Astrocyte (in vitro differentiated cells and primary cell): ENCODE data around the gene THADA. TPM values are rescaled to one million over a fixed set of nuclear protein-coding genes. Genes with fewer than 3 reads are reported as not detected.
A peak's percentile ranks its signal among the peaks of the same experiment; 100 is the strongest.

Experiments
- DNase-seq: peaks from one replicate; pipeline ENCODE4 v3.0.0-alpha.2; 2010; ENCODE audit warnings: low read depth
- FAIRE-seq: peaks from 2 replicates; lab custom pipeline; 2011; peaks lifted over from hg19 to GRCh38; lab: Jason Lieb, UNC
- H2AFZ ChIP-seq: 2 replicates; pipeline ENCODE4 v1.6.0; 2012; ENCODE audit warnings: low read depth, low read length, inconsistent platforms
- H3K27ac ChIP-seq: 2 replicates; pipeline ENCODE4 v1.5.1; 2011; ENCODE audit warnings: low read depth, low read length, inconsistent platforms
- H3K27me3 ChIP-seq: 2 replicates; pipeline ENCODE4 v1.6.0; 2011; ENCODE audit warnings: low read length, inconsistent platforms; ENCODE audit not compliant: insufficient read depth
- H3K36me3 ChIP-seq: 2 replicates; pipeline ENCODE4 v1.5.1; 2011; ENCODE audit warnings: low read length, inconsistent platforms; ENCODE audit not compliant: insufficient read depth
- H3K4me1 ChIP-seq: 2 replicates; pipeline ENCODE4 v1.5.1; 2011; ENCODE audit warnings: low read length, inconsistent platforms; ENCODE audit not compliant: insufficient read depth
- H3K4me2 ChIP-seq: 2 replicates; pipeline ENCODE4 v1.6.0; 2012; ENCODE audit warnings: low read length, inconsistent platforms
- H3K4me3 ChIP-seq: 2 replicates; pipeline ENCODE4 v1.5.1; 2011; ENCODE audit warnings: low read depth, mild to moderate bottlenecking, low read length, inconsistent platforms; ENCODE audit not compliant: insufficient read depth
- H3K79me2 ChIP-seq: 2 replicates; pipeline ENCODE4 v1.6.0; 2012; ENCODE audit warnings: mild to moderate bottlenecking, low read length, inconsistent platforms; ENCODE audit not compliant: insufficient read depth
- H3K9ac ChIP-seq: 2 replicates; pipeline ENCODE4 v1.6.0; 2012; ENCODE audit warnings: mild to moderate bottlenecking, low read length, inconsistent platforms
- H3K9me3 ChIP-seq: 2 replicates; pipeline ENCODE4 v1.5.1; 2012; ENCODE audit warnings: low read depth, mild to moderate bottlenecking, low read length, inconsistent platforms; ENCODE audit not compliant: insufficient read depth
- H4K20me1 ChIP-seq: 2 replicates; pipeline ENCODE4 v1.6.0; 2012; ENCODE audit warnings: low read length, inconsistent platforms; ENCODE audit not compliant: insufficient read depth
- H3K27ac Mint-ChIP-seq: one replicate; pipeline ENCODE4 v1.8.0; 2021; ENCODE audit warnings: mild to moderate bottlenecking, mixed read lengths; ENCODE audit not compliant: unreplicated experiment
- H3K27me3 Mint-ChIP-seq: one replicate; pipeline ENCODE4 v1.8.0; 2021; ENCODE audit warnings: low read depth, mixed read lengths; ENCODE audit not compliant: unreplicated experiment
- H3K36me3 Mint-ChIP-seq: one replicate; pipeline ENCODE4 v1.8.0; 2021; ENCODE audit warnings: low read depth, mixed read lengths; ENCODE audit not compliant: unreplicated experiment
- H3K4me1 Mint-ChIP-seq: one replicate; pipeline ENCODE4 v1.8.0; 2021; ENCODE audit warnings: low read depth, mixed read lengths; ENCODE audit not compliant: unreplicated experiment
- H3K4me3 Mint-ChIP-seq: one replicate; pipeline ENCODE4 v1.8.0; 2021; ENCODE audit warnings: mild to moderate bottlenecking, moderate library complexity, mixed read lengths; ENCODE audit not compliant: unreplicated experiment
- H3K9me3 Mint-ChIP-seq: one replicate; pipeline ENCODE4 v1.8.0; 2021; ENCODE audit warnings: mild to moderate bottlenecking, mixed read lengths; ENCODE audit not compliant: unreplicated experiment
- EZH2 ChIP-seq: IDR thresholded peaks from 2 replicates; pipeline ENCODE4 v1.6.1; 2012; ENCODE audit warnings: mild to moderate bottlenecking, low read length, inconsistent platforms; ENCODE audit not compliant: insufficient read depth
- total RNA-seq: library from RNA; stranded (reverse); gene quantifications from 2 replicates; pipeline ENCODE4 v1.2.1, GENCODE V29; 2021
- TF ChIP-seq, protein P1 (sequence below): IDR thresholded peaks from 2 replicates; pipeline ENCODE4 v1.5.1; 2011; ENCODE audit warnings: low read depth, mild to moderate bottlenecking, inconsistent platforms, low read length, moderate library complexity; ENCODE audit not compliant: insufficient read depth

The THADA gene
- total RNA-seq, 1 donor from 2014 or later = 16.2 TPM

DNA sequence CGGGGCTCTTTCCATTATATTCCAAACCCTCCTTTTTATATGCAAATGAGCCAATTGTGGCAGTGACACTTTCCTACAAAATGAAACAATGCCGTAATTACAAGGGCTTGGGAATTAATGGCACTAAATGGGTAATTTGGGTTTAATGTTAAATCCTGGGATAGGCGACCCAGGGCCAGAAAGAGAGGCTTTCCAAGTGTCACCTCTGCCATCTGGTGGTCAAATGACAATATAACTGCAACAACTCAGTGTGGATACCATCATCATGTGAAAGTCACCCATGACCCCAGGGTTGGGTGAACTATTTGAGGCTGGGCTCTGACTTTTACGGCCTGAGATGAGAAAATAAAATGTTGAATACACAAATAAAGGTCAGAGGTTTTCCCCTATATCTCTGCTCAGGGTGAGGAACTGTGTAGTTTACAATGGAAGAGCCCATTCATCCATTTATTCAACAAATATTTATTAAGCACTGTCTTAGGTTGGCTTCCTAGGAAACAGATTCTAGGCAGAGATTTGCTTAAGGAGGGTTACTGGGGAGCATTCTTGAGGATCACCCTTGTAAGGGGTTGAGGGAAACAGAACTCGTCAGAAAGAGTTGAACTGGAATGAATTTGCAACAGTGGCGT lies 13.6 kb upstream of the THADA start:
- no peak for TF ChIP-seq EZH2
- TF ChIP-seq, protein P1, sequence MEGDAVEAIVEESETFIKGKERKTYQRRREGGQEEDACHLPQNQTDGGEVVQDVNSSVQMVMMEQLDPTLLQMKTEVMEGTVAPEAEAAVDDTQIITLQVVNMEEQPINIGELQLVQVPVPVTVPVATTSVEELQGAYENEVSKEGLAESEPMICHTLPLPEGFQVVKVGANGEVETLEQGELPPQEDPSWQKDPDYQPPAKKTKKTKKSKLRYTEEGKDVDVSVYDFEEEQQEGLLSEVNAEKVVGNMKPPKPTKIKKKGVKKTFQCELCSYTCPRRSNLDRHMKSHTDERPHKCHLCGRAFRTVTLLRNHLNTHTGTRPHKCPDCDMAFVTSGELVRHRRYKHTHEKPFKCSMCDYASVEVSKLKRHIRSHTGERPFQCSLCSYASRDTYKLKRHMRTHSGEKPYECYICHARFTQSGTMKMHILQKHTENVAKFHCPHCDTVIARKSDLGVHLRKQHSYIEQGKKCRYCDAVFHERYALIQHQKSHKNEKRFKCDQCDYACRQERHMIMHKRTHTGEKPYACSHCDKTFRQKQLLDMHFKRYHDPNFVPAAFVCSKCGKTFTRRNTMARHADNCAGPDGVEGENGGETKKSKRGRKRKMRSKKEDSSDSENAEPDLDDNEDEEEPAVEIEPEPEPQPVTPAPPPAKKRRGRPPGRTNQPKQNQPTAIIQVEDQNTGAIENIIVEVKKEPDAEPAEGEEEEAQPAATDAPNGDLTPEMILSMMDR = peak; percentile 70
- Mint-ChIP-seq H3K27ac (no peak overlapping the region), H3K27me3 (peaks cover 3% of the 10 kb centered on the region), H3K9me3 (no peaks in the 10 kb centered on the region), H3K4me3 (no peak overlapping the region), H3K4me1 (no peaks in the 10 kb centered on the region), H3K36me3 (no peaks in the 10 kb centered on the region)
- Histone ChIP-seq H3K9ac (no peak overlapping the region), H3K4me1 (no peaks in the 10 kb centered on the region), H3K4me2 (no peak overlapping the region), H3K27ac (no peak overlapping the region), H2AFZ (no peak overlapping the region), H3K4me3 (no peak overlapping the region), H3K9me3 (no peaks in the 10 kb centered on the region), H3K27me3 (no peaks in the 10 kb centered on the region), H4K20me1 (no peaks in the 10 kb centered on the region), H3K79me2 (no peaks in the 10 kb centered on the region), H3K36me3 (no peaks in the 10 kb centered on the region)
- peak; percentile 71 for FAIRE-seq
- no peak for DNase-seq

DNA sequence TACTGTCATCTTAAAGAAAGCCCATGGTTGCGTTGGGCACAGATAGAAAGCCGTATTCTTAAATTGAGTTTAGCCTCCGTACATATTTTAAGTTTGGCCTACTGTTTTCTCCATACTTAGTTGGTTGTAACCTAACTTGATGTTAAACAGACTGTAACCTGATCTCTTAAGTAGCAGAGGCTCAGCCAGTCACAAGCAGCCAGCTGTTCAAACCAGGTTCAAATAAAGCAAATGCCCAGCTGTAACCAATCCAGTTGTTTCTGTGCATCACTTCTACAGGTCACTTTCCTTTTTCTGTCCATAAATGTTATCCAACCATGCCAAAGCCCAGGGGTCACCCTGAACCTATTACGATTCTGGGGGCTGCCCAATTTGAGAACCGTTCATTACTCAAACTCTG lies 10.0 kb upstream of the THADA start:
- Histone ChIP-seq H3K4me3 (no peak overlapping the region), H2AFZ (peak overlapping the region; percentile 10), H3K27me3 (no peaks in the 10 kb centered on the region), H3K27ac (no peak overlapping the region), H4K20me1 (no peaks in the 10 kb centered on the region), H3K79me2 (no peaks in the 10 kb centered on the region), H3K9me3 (no peaks in the 10 kb centered on the region), H3K36me3 (no peaks in the 10 kb centered on the region), H3K4me2 (no peak overlapping the region), H3K9ac (no peak overlapping the region), H3K4me1 (no peaks in the 10 kb centered on the region)
- H3K36me3 Mint-ChIP-seq = no peaks in the 10 kb centered on the region
- no peak overlapping the region for H3K27ac Mint-ChIP-seq
- H3K4me3 Mint-ChIP-seq = no peak overlapping the region
- FAIRE-seq (no peak), DNase-seq (no peak)
- no peak for TF ChIP-seq EZH2
- TF ChIP-seq, protein P1 = no peak
- H3K27me3 Mint-ChIP-seq = no peaks in the 10 kb centered on the region
- no peaks in the 10 kb centered on the region for H3K4me1 Mint-ChIP-seq
- H3K9me3 Mint-ChIP-seq = no peaks in the 10 kb centered on the region

DNA sequence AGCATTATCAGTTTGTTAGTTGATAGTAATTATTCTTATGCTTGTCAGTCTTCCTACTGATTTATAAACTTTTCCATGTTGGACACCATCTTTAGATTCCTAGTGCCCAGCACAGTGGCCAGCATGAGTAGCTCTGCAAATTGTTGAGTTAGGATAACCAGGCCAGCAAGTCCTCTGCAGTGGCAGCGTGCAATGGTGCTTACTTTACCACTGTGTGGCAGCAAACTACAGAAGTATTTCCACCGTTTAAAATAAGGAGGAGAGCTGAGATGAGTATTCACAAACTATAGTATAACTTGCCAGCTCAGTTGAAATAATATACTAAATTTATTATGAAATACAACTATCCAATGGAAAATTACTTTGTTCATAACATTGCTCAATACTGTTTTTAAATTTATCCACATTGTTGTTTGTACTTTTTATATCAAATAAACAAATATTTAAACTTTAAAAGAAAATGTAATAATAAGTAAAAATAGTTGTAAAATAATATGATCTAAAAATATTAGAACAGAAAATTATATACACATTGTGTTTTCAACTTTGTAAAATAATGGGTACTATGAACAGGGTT lies 9.3 kb upstream of the THADA start:
- Histone ChIP-seq H3K27ac (no peak overlapping the region), H3K9me3 (no peaks in the 10 kb centered on the region), H3K27me3 (no peaks in the 10 kb centered on the region), H3K4me3 (no peak overlapping the region), H3K79me2 (no peaks in the 10 kb centered on the region), H3K4me2 (no peak overlapping the region), H3K36me3 (no peaks in the 10 kb centered on the region), H3K9ac (no peak overlapping the region), H2AFZ (no peak overlapping the region), H3K4me1 (no peaks in the 10 kb centered on the region), H4K20me1 (no peaks in the 10 kb centered on the region)
- DNase-seq (peak; percentile 39), FAIRE-seq (peak; percentile 60)
- H3K27ac Mint-ChIP-seq = no peak overlapping the region
- no peak overlapping the region for H3K4me3 Mint-ChIP-seq
- H3K9me3 Mint-ChIP-seq = no peaks in the 10 kb centered on the region
- TF ChIP-seq, protein P1 = peak; percentile 72
- TF ChIP-seq EZH2 = no peak
- H3K27me3 Mint-ChIP-seq = no peaks in the 10 kb centered on the region
- no peaks in the 10 kb centered on the region for H3K36me3 Mint-ChIP-seq
- no peaks in the 10 kb centered on the region for H3K4me1 Mint-ChIP-seq
